HG03095 (cell line): ENCODE results near the gene MARS1.
"Not testable (repeated sequence)": the region's sequence is repeated elsewhere in the genome, so short reads cannot be mapped to it uniquely, and the experiment has no call there.

Source experiments
- ATAC-seq: cut with Tn5 transposase; IDR thresholded peaks from one replicate; pipeline ENCODE4 v1.9.1; 2021; ENCODE audit warnings: moderate library complexity; ENCODE audit not compliant: unreplicated experiment

The MARS1 gene

GRCh38 chr12:57547288-57548012, 59.6 kb downstream of the MARS1 start:
- ATAC-seq, result no peak

GRCh38 chr12:57548013-57548315, 60.1 kb downstream of the MARS1 start:
- no peak for ATAC-seq

GRCh38 chr12:57548488-57548887, 60.6 kb downstream of the MARS1 start:
- ATAC-seq, result no peak

GRCh38 chr12:57549203-57549908, 61.5 kb downstream of the MARS1 start:
- no peak for ATAC-seq

- ATAC-seq, result no peak
These were observed 62.2 kb downstream of the MARS1 start, which contains the start of gene KIF5A for GRCh38 chr12:57549909-57550640. KIF5A (plus strand) TSS chr12:57550044; CDS start chr12:57550272, 228 bp downstream.

- ATAC-seq, result no peak
These were observed 63.0 kb downstream of the MARS1 start for GRCh38 chr12:57550641-57551549.

- ATAC-seq, result no peak
These were observed 63.9 kb downstream of the MARS1 start for GRCh38 chr12:57551637-57552305.

GRCh38 chr12:57552306-57552651, 64.4 kb downstream of the MARS1 start:
- no peak for ATAC-seq

GRCh38 chr12:57552835-57553313, 65.0 kb downstream of the MARS1 start:
- no peak for ATAC-seq

- no peak for ATAC-seq
These were observed 65.7 kb downstream of the MARS1 start for GRCh38 chr12:57553343-57554202.

GRCh38 chr12:57554453-57554852, 66.6 kb downstream of the MARS1 start:
- ATAC-seq, result no peak

GRCh38 chr12:57554897-57555296, 67.0 kb downstream of the MARS1 start:
- ATAC-seq, result no peak

- no peak for ATAC-seq
These were observed 71.0 kb downstream of the MARS1 start for GRCh38 chr12:57558864-57559263.

GRCh38 chr12:57560516-57560915, 72.6 kb downstream of the MARS1 start:
- no peak for ATAC-seq

GRCh38 chr12:57561117-57561516, 73.2 kb downstream of the MARS1 start:
- ATAC-seq, result not testable (repeated sequence)

- no peak for ATAC-seq
These were observed 75.5 kb downstream of the MARS1 start for GRCh38 chr12:57563358-57563757.

GRCh38 chr12:57564178-57564740, 76.4 kb downstream of the MARS1 start:
- ATAC-seq, result no peak
